ENCODE results near the gene GPR45. TPM values are rescaled to one million over a fixed set of nuclear protein-coding genes. Genes with fewer than 3 reads are reported as not detected.

GPR45 gene, protein sequence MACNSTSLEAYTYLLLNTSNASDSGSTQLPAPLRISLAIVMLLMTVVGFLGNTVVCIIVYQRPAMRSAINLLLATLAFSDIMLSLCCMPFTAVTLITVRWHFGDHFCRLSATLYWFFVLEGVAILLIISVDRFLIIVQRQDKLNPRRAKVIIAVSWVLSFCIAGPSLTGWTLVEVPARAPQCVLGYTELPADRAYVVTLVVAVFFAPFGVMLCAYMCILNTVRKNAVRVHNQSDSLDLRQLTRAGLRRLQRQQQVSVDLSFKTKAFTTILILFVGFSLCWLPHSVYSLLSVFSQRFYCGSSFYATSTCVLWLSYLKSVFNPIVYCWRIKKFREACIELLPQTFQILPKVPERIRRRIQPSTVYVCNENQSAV
- total RNA-seq, result not detected in 2 replicates

DNA sequence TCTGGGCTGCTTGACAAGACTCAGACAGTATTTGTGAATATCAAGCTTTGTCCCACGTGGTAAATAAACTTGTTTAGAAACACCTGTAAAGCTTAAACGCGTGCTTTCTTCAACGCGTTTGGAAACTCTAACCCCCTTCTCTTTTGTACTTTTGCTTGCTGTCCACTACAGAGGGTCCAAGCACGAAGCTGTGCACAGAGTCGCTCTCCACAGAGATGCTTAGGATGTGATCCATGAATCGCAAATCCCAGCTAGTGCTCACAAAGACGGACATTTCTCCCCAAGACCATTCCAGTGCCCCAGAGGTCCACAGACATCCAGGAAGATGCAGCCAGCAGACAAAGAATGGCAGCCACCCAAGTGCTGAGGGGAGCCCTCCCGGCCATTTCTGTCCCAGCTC is at the start of gene GPR45:
TSS of gene GPR45 (plus strand) at position 301 of the 400 bp plus-strand sequence. CDS start 116 bp downstream, outside the sequence.

Other genes starting within 250 kb of the GPR45 start
- gene MRPS9, start 203.7 kb upstream of the GPR45 start, total RNA-seq, result 19.0 and 22.2 TPM in 2 replicates
- gene TGFBRAP1, start 88.0 kb downstream of the GPR45 start, total RNA-seq, result 30.9 and 50.7 TPM in 2 replicates
- gene C2orf49, start 95.8 kb downstream of the GPR45 start, total RNA-seq, result 26.7 and 32.0 TPM in 2 replicates
- 82.8 and 193 TPM in 2 replicates for gene FHL2, start 157.3 kb downstream of the GPR45 start, total RNA-seq

Data from smooth muscle cell of the umbilical artery (primary cell).